Epithelial cell of proximal tubule (primary cell): ENCODE data around the gene BMP4. TPM values are rescaled to one million over a fixed set of nuclear protein-coding genes. Genes with fewer than 3 reads are reported as not detected.

Experiments
- DNase-seq: peaks from one replicate; pipeline ENCODE4 v3.0.0-alpha.2; 2011; ENCODE audit warnings: low read depth
- H3K4me3 ChIP-seq: 2 replicates; pipeline ENCODE4 v1.5.1; 2011; ENCODE audit warnings: low read depth, mild to moderate bottlenecking, low read length
- CTCF ChIP-seq: conservative IDR thresholded peaks from 2 replicates; pipeline ENCODE4 v1.5.1; 2012; ENCODE audit warnings: low read depth, mild to moderate bottlenecking, low read length
- total RNA-seq: library from RNA; depleted of rRNA; stranded (reverse); fragments of >200 nt; gene quantifications from 2 replicates; pipeline ENCODE4 v1.2.3, GENCODE V29; 2015

BMP4 gene
- total RNA-seq, 1 donor from 2014 or later: 1.8 TPM

DNA sequence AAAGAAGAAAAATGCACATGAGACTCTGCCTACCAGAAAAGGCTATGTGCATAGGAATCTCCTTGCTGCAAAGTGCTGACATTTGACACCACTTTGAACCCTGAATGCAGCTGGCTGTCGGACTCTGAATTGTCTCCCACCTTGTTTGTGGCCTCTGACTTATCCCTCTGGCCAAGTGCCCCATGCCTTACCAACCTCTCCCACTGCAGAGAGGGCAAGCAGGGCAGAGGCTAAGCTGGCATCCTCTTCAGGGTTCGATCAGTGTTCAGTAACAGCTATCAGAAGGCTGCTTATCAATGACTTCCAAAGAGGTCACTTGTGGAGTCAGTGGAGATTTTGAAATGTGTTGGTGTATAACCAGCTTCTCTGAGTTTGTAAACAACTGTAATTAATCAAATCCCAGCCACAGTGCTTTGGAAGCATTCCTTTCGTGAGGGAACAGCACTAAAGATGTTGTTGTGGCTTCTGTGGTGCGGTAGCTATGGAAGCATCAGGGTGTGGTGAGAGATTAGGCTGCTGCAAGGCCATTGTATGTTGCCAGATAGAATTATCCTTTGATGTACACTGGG is 22.6 kb upstream of the BMP4 start:
- TF ChIP-seq CTCF: no peak
- no peak overlapping the region for H3K4me3 ChIP-seq
- DNase-seq: no peak

DNA sequence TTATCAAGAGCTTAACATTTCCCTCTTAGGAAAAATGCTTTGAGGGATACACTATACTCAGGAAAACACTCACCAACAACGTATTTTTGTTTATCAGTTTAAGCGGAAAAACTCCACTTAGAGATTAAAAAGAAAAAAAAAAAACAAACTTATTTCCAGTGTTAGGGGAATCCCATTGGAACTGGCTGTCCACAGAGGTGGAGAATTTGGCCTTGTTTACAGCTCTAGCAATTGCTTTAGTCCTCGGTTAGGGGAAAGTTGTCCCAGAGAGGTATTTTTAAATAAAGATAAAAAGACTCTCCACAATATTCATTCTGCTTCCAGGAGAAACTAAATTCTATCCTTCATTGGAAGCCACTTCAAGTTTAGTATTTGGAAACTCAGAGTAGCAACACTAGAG is 21.6 kb upstream of the BMP4 start:
- no peak for DNase-seq
- H3K4me3 ChIP-seq: no peak overlapping the region
- no peak for TF ChIP-seq CTCF

DNA sequence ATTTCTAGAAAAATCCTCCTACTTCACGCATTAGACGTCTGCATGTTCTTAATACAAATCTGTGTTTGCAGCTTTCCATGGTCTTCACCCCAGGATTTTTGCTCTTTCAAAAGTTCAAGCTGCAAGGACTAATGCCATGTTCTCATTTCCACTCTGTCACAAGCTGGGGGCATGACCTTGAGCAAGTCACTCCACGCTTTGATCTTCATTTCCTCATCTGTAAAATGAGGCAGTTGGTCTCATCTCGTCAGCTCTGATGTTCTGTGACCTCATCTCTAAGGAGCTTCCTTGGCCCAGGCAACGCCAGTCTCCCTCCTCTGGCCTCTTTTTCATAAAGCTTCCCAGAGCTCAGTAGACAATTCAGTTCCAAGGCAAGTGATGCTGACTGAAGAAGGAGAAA is 18.8 kb upstream of the BMP4 start:
- H3K4me3 ChIP-seq: no peak overlapping the region
- no peak for DNase-seq
- TF ChIP-seq CTCF: no peak

- no peak for DNase-seq
- H3K4me3 ChIP-seq: no peak overlapping the region
- TF ChIP-seq CTCF: no peak
Observed at GRCh38 chr14:53971521-53971920, 14.9 kb upstream of the BMP4 start.

DNA sequence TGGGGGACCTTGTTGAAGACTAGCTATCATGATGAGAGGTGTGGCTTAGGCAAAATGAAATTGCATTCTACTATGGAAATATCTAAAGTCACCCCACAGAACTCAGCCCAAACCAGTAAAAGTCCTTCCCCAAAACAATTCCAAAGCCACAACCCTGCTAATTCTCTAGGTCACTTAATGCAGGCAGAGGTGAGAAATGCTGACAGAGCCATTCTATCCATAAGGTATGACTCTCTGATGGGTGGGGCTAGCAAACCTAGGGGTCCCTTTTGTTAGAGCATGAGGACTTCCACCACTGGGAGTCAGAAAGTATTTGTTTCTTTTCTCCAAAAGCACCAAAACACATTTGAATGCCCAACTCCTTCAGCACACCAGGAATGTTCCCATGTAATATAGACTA is 12.7 kb upstream of the BMP4 start:
- no peak overlapping the region for H3K4me3 ChIP-seq
- DNase-seq: no peak
- TF ChIP-seq CTCF: no peak

GRCh38 chr14:53968726-53969125 is 12.1 kb upstream of the BMP4 start:
- TF ChIP-seq CTCF: no peak
- no peak overlapping the region for H3K4me3 ChIP-seq
- no peak for DNase-seq

- no peak for TF ChIP-seq CTCF
- DNase-seq: no peak
- H3K4me3 ChIP-seq: no peak overlapping the region
Observed at GRCh38 chr14:53967606-53968005, 11.0 kb upstream of the BMP4 start.
